Activated naive CD4-positive, alpha-beta T cell treated with anti-CD3 and anti-CD28 coated beads, Interleukin-2, amount 50 U/mL, for 16 hours (primary cell): ENCODE data around the gene DAPL1.
"Not testable (repeated sequence)": the region's sequence is repeated elsewhere in the genome, so short reads cannot be mapped to it uniquely, and the experiment has no call there.

Source experiments
- DNase-seq: peaks from one replicate; pipeline ENCODE4 v3.0.0-alpha.2; 2020

DAPL1 gene

DNA sequence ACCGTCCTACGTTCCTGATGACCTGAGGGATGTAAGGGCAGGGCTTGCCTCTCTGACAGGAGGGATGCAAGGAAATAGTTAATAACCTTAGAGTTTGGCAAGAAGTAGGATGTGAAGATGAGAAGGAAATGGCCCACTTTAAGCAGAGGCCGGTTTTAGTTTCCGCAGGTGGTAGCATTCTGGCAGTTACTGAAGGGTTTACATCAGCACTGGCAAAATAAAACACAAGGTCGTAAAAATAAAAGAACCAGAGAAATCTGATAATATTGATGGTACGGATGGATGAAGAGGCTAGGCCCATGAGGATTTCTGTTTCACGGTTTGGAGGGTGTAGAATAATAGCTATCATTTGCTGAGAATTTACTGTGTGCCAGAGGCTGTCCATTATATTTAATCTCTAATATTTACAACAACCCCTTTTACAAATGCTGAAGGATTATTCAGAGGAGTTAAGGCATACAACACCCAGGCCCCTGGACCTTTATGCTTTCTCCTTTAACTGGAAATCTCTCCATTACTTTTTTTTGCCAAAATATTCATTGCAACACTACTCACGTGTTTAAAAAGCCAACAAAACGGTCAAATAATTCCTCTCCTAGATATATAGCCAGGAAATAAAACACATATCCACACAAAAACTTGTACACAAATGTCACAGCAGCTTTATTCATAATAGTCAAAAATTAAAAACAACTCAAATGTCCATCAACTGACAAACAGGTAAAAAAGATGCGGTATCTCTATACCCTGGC is 28.5 kb downstream of the DAPL1 start:
- DNase-seq, result no peak

DNA sequence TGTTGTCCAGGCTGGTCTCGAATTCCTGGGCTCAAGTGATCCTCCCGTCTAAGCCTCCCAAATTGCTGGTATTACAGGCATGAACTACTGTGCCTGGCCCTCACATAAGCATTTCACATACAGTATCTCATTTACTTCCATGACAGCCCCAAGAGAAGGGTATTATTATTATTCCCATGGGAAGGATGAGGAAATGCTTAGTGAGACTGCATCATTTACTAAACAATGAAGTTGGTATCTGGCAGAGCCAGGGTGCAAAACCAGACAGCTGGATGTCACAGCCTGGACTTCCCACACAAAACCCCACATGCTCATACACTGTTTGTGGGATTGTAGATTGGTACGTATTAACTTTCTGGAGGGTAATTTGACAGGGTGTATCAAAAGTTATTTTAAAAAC is 29.9 kb downstream of the DAPL1 start:
- DNase-seq, result no peak

DNA sequence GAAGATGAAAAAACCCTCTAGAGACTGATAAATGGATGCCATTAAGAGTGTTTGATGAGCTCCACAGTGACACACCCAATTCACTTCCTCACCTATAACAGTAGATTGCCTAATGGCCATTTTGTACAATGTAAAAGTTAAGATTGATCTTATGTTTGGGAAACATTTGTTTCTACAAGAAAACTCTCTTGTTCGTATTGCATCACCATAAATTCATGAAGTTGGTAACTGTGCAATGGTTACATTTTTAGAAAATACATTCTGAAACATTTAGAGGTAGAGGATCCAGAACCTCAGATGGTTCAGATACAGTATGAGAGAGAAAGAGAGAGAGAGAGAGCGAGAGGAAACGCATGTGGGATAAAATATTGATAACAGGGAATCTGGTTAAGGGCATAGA is 31.8 kb downstream of the DAPL1 start:
- no peak for DNase-seq

DNA sequence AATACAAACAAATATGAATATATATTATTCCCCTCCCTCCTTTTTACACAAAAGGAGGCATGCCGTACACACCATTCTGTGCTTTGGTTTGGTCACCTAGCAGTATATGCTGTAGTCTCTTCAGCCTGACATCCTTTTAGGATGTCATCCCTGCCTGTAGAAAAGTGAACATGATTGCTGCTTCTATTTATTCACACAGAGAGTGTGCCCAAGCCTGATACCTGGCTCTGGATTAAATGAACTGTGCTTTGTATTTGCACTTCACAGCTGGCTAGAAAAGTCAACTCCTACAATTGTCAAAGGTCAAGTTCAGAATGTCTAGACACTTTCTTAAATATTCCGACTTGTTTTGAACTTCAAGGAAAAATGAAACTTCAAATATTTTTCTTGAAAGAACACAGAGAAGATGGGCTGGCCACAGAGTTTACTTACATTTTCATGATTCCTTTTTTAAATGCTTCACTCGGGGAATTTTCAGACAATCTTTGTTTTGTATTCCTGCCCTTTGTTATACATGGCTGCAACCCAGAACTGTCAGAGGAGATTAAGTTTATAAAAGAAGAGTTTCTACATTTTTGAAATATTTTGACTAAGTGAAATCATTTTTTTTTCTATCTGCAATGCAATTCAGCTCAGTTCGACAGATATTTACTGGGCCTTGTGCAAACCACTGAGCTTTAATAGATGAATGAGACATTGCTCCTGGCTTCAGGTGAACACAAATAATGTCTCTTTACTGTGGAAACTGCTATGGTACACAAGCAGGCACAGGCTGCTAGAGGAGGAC is 33.5 kb downstream of the DAPL1 start:
- DNase-seq, result no peak

DNA sequence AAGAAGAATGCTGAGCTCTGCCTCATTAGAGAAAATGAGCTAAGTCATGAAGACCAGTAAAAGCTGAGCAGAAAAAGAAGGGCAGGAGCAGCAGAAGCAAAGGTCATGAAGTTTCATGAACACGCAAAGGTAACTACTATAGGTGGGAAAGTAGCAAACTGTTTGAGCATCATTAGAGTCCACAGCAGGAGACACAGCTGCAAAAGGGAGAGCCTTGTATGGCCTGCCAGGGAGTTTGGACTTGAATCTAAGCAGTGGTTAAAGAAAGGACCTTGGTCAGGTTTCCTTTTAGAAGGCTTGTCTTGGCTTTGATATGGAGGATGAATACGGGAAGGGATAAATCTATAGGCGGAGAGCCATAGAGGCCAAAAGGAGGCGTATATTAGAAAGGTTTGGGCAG is 34.0 kb downstream of the DAPL1 start:
- DNase-seq, result no peak

DNA sequence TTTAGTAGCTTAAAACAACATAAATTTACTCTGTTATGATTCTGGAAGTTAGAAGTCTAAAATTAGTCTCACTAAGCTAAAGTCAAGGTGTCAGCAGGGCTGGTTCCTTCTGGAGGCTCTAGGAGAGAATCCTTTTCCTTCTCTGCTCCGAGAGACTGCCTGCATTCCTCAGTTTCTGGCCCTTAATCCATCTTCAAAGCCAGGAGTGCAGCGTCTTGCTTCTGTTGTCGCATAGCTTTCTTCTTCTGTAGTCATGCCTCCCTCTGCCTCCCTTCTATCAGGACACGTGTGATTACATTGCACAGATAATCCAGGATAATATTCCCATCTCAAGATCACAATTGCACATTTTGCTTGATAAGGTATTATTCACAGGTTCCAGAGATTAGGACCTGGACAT is 35.1 kb downstream of the DAPL1 start:
- DNase-seq, result no peak

DNA sequence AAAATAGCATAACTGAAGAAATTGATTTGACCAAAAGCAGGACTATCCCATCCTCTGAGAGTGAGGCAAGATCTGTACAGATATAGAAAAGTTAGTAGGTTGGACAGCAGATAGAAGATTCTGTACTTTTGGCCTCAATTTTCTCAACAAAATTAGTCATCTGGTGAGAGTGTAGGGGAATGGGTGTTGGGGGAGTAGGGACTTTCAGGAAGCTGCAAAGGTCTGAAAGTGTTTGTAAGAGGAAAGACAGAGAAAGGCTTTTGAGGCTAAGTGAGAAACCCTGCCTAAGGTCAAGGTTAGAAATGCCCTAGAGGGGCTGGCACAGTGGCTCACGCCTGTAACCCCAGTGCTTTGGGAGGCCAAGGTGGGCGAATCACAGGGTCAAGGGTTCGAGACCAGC is 40.3 kb downstream of the DAPL1 start:
- DNase-seq, result no peak

DNA sequence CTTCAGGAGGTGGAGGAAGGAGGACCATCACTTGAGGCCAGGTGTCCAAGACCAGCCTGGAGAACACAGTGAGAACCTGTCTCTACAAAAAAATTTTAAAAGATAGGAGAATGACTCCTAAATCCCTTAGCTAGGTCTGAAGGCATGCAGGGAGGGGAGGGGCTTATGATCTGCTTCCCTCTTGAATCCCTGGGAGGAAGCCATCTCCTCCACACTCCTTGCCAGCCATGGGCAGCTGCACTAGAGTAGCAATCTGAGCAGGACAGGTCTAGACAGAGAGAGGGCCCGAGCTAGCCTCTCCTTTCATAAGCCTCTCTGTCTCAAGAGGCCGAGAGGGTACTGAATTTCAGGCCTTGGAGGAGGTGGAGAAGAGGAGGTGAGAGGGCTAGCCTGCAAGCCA is 42.5 kb downstream of the DAPL1 start:
- no peak for DNase-seq

DNA sequence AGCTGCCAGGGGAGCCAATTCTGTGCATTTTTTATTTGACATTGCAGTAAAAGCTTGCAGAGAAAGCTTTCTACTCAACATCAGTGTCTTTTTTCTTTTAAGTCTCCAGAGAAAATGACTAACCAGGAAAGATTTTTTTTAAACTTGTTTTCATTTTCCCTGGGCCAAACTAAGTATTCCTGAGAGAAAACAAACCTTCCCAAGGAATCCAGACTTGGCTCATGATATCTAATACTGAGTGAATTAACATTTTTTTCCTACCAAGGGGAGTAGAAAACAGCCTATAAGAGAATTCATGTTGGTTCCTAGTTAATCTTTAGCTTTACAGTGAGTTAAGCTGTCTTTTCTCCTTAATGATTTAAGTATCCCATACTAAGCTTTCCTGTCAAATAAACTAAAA is 46.7 kb downstream of the DAPL1 start:
- no peak for DNase-seq

DNA sequence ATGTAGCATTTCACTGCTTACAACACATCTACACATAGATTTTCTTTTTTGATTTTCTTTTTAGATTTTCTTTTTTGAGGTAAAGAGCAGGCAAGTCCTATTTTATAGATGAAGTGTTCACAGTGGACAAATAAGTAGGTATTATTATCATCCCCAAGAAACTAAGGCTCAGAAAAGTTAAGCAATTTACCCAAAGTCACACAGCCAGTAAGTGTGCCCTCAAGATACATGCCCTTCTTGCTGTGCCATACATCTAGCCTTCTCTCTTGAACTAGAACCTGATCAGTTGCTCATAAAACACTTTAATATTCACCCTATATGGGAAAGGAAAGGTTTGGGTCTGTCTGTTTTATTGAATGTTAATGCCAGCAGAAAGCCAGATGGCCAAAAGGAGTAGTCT is 50.3 kb downstream of the DAPL1 start:
- no peak for DNase-seq

DNA sequence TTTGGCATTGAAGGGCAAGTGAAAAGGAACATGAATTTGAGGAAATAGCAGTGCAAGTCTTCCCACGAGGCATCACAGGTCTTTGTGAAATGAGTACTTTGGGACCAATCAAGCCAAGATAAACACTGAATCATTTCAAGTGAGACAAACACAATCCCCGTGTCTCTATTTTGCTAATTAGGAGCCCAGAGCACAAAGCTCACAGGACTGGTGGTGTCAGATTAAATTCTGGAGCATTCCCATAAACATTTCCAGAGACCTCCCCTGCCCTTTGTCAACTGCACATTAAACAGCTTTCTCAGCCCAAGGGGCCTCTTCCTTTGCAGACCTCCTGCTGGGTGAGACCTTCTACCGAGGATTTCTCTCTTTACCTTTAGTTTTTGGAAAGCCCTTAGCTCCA is 50.7 kb downstream of the DAPL1 start:
- no peak for DNase-seq

DNA sequence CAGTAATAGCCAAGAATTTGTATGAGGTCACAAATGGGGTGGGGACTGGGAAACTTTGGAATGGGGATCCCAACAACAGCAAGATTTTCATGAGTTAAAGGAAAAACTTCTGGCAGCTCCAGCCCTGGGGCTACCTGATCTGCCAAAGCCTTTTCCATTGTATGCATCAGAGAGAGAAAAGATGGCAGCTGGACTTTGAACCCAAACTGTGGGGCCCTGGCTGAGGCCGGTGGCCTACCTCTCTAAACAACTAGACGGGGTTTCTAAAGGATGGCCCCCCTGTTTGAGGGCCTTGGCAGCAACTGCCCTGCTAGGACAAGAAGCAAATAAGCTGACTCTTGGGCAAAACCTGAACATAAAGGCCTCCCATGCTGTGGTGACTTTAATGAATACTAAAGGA is 52.4 kb downstream of the DAPL1 start:
- DNase-seq, result not testable (repeated sequence)

DNA sequence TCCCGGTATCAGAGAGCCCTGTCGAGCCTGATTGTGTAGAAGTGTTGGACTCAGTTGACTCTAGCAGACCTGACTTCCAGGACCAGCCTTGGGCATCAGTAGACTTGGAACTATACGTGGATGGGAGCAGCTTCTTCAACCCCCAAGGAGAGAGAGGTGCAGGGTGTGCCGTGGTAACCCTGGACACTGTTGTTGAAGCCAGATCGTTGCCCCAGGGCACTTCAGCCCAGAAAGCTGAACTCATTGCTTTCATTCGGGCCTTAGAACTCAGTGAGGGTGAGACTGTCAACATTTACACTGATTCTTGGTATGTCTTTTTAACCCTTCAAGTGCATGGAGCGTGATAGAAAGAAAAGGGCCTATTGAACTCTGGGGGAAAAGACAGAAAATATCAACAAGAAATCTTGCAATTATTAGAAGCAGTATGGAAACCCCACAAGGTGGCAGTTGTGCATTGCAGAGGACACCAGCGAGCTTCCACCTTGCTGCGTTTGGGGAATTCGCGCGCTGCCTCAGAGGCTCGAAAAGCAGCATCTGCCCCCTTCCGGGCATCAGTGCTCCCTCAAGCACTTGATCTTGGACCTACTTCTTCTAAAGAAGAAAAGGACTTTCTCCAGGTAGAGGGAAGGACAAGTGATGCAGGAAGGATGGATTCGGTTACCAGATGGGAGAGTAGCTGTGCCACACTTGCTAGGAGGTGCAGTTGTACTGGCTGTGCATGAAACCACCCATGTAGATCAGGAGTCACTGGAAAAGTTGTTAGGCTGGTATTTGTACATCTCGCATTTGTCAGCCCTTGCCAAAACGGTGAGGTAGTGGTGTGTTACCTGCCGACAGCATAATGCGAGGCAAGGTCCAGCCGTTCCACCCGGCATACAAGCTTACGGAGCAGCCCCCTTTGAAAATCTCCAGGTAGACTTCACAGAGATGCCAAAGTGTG is 53.2 kb downstream of the DAPL1 start:
- DNase-seq, result not testable (repeated sequence)

DNA sequence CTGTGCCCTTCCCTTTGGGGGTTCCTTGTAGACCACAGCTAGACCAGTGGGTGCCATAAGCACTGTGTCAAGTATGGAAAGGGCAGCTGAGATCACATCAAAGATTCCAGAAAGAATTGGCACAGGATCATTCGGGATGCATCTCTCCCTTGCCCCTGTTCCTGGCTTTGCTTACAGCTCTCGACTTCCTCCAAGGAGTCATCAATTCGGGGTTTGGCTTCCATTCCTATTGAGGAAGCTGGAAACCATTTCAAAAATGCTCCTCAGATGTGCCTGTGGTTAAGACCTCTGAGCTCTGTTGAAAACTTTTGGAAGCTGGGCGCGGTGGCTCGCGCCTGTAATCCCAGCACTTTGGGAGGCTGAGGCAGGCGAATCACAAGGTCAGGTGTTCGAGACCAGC is 65.1 kb downstream of the DAPL1 start:
- DNase-seq, result not testable (repeated sequence)

DNA sequence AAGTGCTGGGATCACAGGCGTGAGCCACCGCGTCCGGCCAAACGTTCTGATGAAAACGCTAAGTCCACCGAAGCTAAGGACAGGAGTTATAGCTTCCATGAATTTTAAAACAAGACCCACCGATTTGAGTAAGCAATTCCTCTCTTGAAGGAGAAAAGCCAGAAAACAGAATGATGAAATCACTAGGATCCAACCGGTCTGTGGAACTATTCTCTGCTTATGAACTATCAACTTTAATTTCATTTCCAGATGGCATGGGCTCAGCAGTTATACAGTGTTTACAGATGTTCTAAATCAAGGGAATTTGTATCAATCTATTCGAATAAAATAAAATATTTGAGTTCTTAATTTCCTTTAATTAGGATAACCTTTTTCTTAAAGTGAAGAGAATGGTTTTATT is 66.5 kb downstream of the DAPL1 start:
- DNase-seq, result not testable (repeated sequence)

DNA sequence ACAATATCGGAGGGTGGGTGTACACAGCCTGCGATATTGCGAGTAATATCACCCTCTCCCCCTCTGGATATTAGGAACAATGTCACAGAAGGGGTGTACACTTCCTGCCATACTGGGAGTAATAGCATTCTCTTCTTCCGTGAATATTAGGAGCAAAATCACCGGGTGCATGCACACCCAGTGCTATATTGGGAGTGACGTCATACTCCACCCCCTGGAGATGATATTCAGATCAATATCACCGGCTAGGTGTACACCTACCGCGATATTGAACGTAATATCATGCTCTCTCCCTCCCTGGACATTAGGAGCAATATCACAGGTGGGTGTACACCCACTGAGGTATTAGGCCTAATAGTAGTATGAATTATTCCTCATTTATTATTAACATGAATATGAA is 70.4 kb downstream of the DAPL1 start:
- not testable (repeated sequence) for DNase-seq
